Natural killer cell treated with Interleukin-12 subunit alpha and Interleukin-12 subunit beta and Interleukin-15 and Interleukin-18, amount 100 ng/mL, for 72 hours (primary cell): ENCODE measurements around the gene BAIAP2. TPM values are rescaled to one million over a fixed set of nuclear protein-coding genes. Genes with fewer than 3 reads are reported as not detected.
"Not testable (repeated sequence)": the region's sequence is repeated elsewhere in the genome, so short reads cannot be mapped to it uniquely, and the experiment has no call there.

ENCODE experiments used
- ATAC-seq, 2 donors: fragments of 150-1000 bp; cut with Tn5 transposase in 1 of 2; sonication (Bioruptor Pico), chemical (Tn5 transposase) in 1 of 2; 2 replicates each; pipeline ENCODE4 v1.10.0; 2021
- DNase-seq: peaks from one replicate; pipeline ENCODE4 v3.0.0; 2022; ENCODE audit warnings: low spot score
- H3K27ac Mint-ChIP-seq, 2 donors: 1 replicate in 1 of 2; 2 replicates in 1 of 2; pipeline ENCODE4 v1.8.0; 2022; ENCODE audit warnings: mixed read lengths in 2 of 2, mild to moderate bottlenecking in 1 of 2, moderate library complexity in 1 of 2
- H3K27me3 Mint-ChIP-seq, 2 donors: 1 replicate in 1 of 2; 2 replicates in 1 of 2; pipeline ENCODE4 v1.8.0; 2022; ENCODE audit warnings: mixed read lengths in 2 of 2
- H3K36me3 Mint-ChIP-seq: one replicate; pipeline ENCODE4 v1.8.0; 2022; ENCODE audit warnings: mixed read lengths
- H3K4me1 Mint-ChIP-seq, 2 donors: 1 replicate in 1 of 2; 2 replicates in 1 of 2; pipeline ENCODE4 v1.8.0; 2022; ENCODE audit warnings: low read depth in 2 of 2, mixed read lengths in 2 of 2, mild to moderate bottlenecking in 1 of 2
- H3K4me3 Mint-ChIP-seq: one replicate; pipeline ENCODE4 v1.8.0; 2022; ENCODE audit warnings: mixed read lengths
- H3K9me3 Mint-ChIP-seq: 2 replicates; pipeline ENCODE4 v1.8.0; 2022; ENCODE audit warnings: mixed read lengths
- total RNA-seq, 2 donors: library from RNA; stranded (reverse); gene quantifications; one replicate each; pipeline ENCODE4 v1.2.3, GENCODE V29; 2022

Gene BAIAP2
- total RNA-seq, 2 donors from 2014 or later, result 7.3 to 9.6 TPM

- H3K4me3 Mint-ChIP-seq, result no peak overlapping the region
- ATAC-seq, result no peak
- H3K4me1 Mint-ChIP-seq, result peaks cover 0 to 7% of the 10 kb centered on the region in 2 donors
- DNase-seq, result no peak
- H3K27ac Mint-ChIP-seq, result no peak overlapping the region
- H3K27me3 Mint-ChIP-seq, result no peaks in the 10 kb centered on the region
- H3K9me3 Mint-ChIP-seq, result no peaks in the 10 kb centered on the region
- H3K36me3 Mint-ChIP-seq, result no peaks in the 10 kb centered on the region
These were observed 100.7 kb downstream of the BAIAP2 start for GRCh38 chr17:81135505-81136278.

GRCh38 chr17:81136366-81136765 is 101.4 kb downstream of the BAIAP2 start:
- H3K27me3 Mint-ChIP-seq, result no peaks in the 10 kb centered on the region
- ATAC-seq, result no peak
- H3K27ac Mint-ChIP-seq, result no peak overlapping the region

GRCh38 chr17:81137248-81137647 is 102.3 kb downstream of the BAIAP2 start:
- Mint-ChIP-seq H3K36me3 (no peaks in the 10 kb centered on the region), H3K9me3 (no peaks in the 10 kb centered on the region)

More at GRCh38 chr17:81136366-81136765, 101.4 kb downstream of the BAIAP2 start:
- H3K4me3 Mint-ChIP-seq, result no peak overlapping the region
- H3K9me3 Mint-ChIP-seq, result no peaks in the 10 kb centered on the region
- DNase-seq, result no peak
- H3K36me3 Mint-ChIP-seq, result no peaks in the 10 kb centered on the region
- peaks cover 0 to 7% of the 10 kb centered on the region in 2 donors for H3K4me1 Mint-ChIP-seq

GRCh38 chr17:81138083-81138482 is 103.1 kb downstream of the BAIAP2 start:
- no peaks in the 10 kb centered on the region for H3K9me3 Mint-ChIP-seq
- no peak overlapping the region for H3K27ac Mint-ChIP-seq

More at GRCh38 chr17:81137248-81137647, 102.3 kb downstream of the BAIAP2 start:
- H3K4me3 Mint-ChIP-seq, result no peak overlapping the region
- no peaks in the 10 kb centered on the region for H3K27me3 Mint-ChIP-seq
- H3K4me1 Mint-ChIP-seq, result peaks cover 0 to 7% of the 10 kb centered on the region in 2 donors
- DNase-seq, result no peak
- no peak overlapping the region for H3K27ac Mint-ChIP-seq
- no peak for ATAC-seq

GRCh38 chr17:81138500-81138899 is 103.5 kb downstream of the BAIAP2 start:
- no peak overlapping the region for H3K4me3 Mint-ChIP-seq
- H3K36me3 Mint-ChIP-seq, result no peaks in the 10 kb centered on the region
- DNase-seq (no peak), ATAC-seq (no peak)
- peaks cover 0 to 7% of the 10 kb centered on the region in 2 donors for H3K4me1 Mint-ChIP-seq
- no peaks in the 10 kb centered on the region for H3K27me3 Mint-ChIP-seq
- no peak overlapping the region for H3K27ac Mint-ChIP-seq
- no peaks in the 10 kb centered on the region for H3K9me3 Mint-ChIP-seq

More at GRCh38 chr17:81138083-81138482, 103.1 kb downstream of the BAIAP2 start:
- H3K4me3 Mint-ChIP-seq, result no peak overlapping the region
- peaks cover 0 to 7% of the 10 kb centered on the region in 2 donors for H3K4me1 Mint-ChIP-seq
- H3K27me3 Mint-ChIP-seq, result no peaks in the 10 kb centered on the region
- no peaks in the 10 kb centered on the region for H3K36me3 Mint-ChIP-seq
- no peak for DNase-seq
- no peak for ATAC-seq

GRCh38 chr17:81139428-81139827 is 104.5 kb downstream of the BAIAP2 start:
- no peaks in the 10 kb centered on the region for H3K9me3 Mint-ChIP-seq
- ATAC-seq, result no peak

GRCh38 chr17:81140018-81140417 is 105.1 kb downstream of the BAIAP2 start:
- Mint-ChIP-seq H3K36me3 (no peaks in the 10 kb centered on the region), H3K27ac (no peak overlapping the region), H3K4me3 (no peak overlapping the region), H3K9me3 (no peaks in the 10 kb centered on the region), H3K27me3 (no peaks in the 10 kb centered on the region), H3K4me1 (peaks cover 0 to 7% of the 10 kb centered on the region in 2 donors)
- ATAC-seq (no peak), DNase-seq (no peak)

More at GRCh38 chr17:81139428-81139827, 104.5 kb downstream of the BAIAP2 start:
- Mint-ChIP-seq H3K27me3 (no peaks in the 10 kb centered on the region), H3K4me1 (peaks cover 0 to 7% of the 10 kb centered on the region in 2 donors), H3K4me3 (no peak overlapping the region), H3K27ac (no peak overlapping the region), H3K36me3 (no peaks in the 10 kb centered on the region)
- DNase-seq, result no peak

- DNase-seq, result no peak
- Mint-ChIP-seq H3K27ac (no peak overlapping the region), H3K9me3 (no peaks in the 10 kb centered on the region), H3K4me3 (no peak overlapping the region), H3K4me1 (peaks cover 0 to 7% of the 10 kb centered on the region in 2 donors), H3K27me3 (no peaks in the 10 kb centered on the region), H3K36me3 (no peaks in the 10 kb centered on the region)
- no peak for ATAC-seq
These were observed 105.7 kb downstream of the BAIAP2 start for GRCh38 chr17:81140695-81141094.

GRCh38 chr17:81142301-81143199 is 107.6 kb downstream of the BAIAP2 start:
- no peak overlapping the region for H3K4me3 Mint-ChIP-seq
- DNase-seq, result no peak
- H3K27me3 Mint-ChIP-seq, result no peaks in the 10 kb centered on the region
- H3K4me1 Mint-ChIP-seq, result peaks cover 0 to 7% of the 10 kb centered on the region in 2 donors
- H3K9me3 Mint-ChIP-seq, result no peaks in the 10 kb centered on the region
- ATAC-seq, result peak; percentile 66 to 77
- no peaks in the 10 kb centered on the region for H3K36me3 Mint-ChIP-seq
- H3K27ac Mint-ChIP-seq, result no peak overlapping the region

- ATAC-seq (peak in 1 of 2 donors; percentile 21), DNase-seq (no peak)
- Mint-ChIP-seq H3K36me3 (no peaks in the 10 kb centered on the region), H3K9me3 (no peaks in the 10 kb centered on the region), H3K27me3 (no peaks in the 10 kb centered on the region), H3K4me1 (peaks cover 0 to 7% of the 10 kb centered on the region in 2 donors), H3K4me3 (no peak overlapping the region), H3K27ac (no peak overlapping the region)
These were observed 108.2 kb downstream of the BAIAP2 start for GRCh38 chr17:81143200-81143527.

- Mint-ChIP-seq H3K27me3 (no peaks in the 10 kb centered on the region), H3K9me3 (no peaks in the 10 kb centered on the region), H3K4me3 (no peak overlapping the region), H3K4me1 (peaks cover 0 to under 1% of the 10 kb centered on the region in 2 donors), H3K36me3 (no peaks in the 10 kb centered on the region), H3K27ac (no peak overlapping the region)
- ATAC-seq, result no peak
- DNase-seq, result no peak
These were observed 108.9 kb downstream of the BAIAP2 start for GRCh38 chr17:81143717-81144422.

GRCh38 chr17:81144423-81144781 is 109.5 kb downstream of the BAIAP2 start:
- ATAC-seq (no peak), DNase-seq (no peak)
- no peak overlapping the region for H3K27ac Mint-ChIP-seq
- no peaks in the 10 kb centered on the region for H3K36me3 Mint-ChIP-seq
- peaks cover 0 to 3% of the 10 kb centered on the region in 2 donors for H3K4me1 Mint-ChIP-seq
- no peaks in the 10 kb centered on the region for H3K27me3 Mint-ChIP-seq
- no peak overlapping the region for H3K4me3 Mint-ChIP-seq
- no peaks in the 10 kb centered on the region for H3K9me3 Mint-ChIP-seq

- not testable (repeated sequence) for H3K27me3 Mint-ChIP-seq, H3K36me3 Mint-ChIP-seq, H3K27ac Mint-ChIP-seq, H3K9me3 Mint-ChIP-seq, H3K4me3 Mint-ChIP-seq, ATAC-seq, DNase-seq
- H3K4me1 Mint-ChIP-seq, result peaks cover 0 to 14% of the 10 kb centered on the region in 2 donors
These were observed 111.3 kb downstream of the BAIAP2 start for GRCh38 chr17:81146208-81146607.
